Measurements from ENCODE around the gene FSTL4. TPM values are rescaled to one million over a fixed set of nuclear protein-coding genes. Genes with fewer than 3 reads are reported as not detected.

The FSTL4 gene
- total RNA-seq, 2 donors from 2014 or later: 4.5 to 10.1 TPM

GRCh38 chr5:133235696-133236426 lies 376.5 kb downstream of the FSTL4 start:
- intact Hi-C loops (cut with DNase I): no loop called here
- no peaks in the 10 kb centered on the region for H3K36me3 ChIP-seq
- no peak for TF ChIP-seq POLR2AphosphoS5 (IDR thresholded peaks at IDR 0.05)
- no peak for TF ChIP-seq POLR2A (IDR thresholded peaks at IDR 0.05)
- TF ChIP-seq CTCF (IDR thresholded peaks at IDR 0.05): no peak
- no peak overlapping the region for H3K4me3 ChIP-seq
- no peak overlapping the region for H3K27ac ChIP-seq
- H3K4me1 ChIP-seq (replicated peaks): no peaks in the 10 kb centered on the region
- 91% methylated on average over 9 of the region's 9 CpGs for WGBS
- H3K27me3 ChIP-seq (replicated peaks; ENCODE audit: insufficient read depth): no peaks in the 10 kb centered on the region
- DNase-seq (ENCODE audit: low spot score): no peak
- no peaks in the 10 kb centered on the region for H3K9me3 ChIP-seq

- Histone ChIP-seq H3K9me3 (no peaks in the 10 kb centered on the region), H3K36me3 (no peaks in the 10 kb centered on the region), H3K27me3 (replicated peaks; ENCODE audit: insufficient read depth) (no peaks in the 10 kb centered on the region), H3K4me1 (replicated peaks) (no peaks in the 10 kb centered on the region), H3K27ac (no peak overlapping the region), H3K4me3 (no peak overlapping the region)
- DNase-seq (ENCODE audit: low spot score): no peak
- TF ChIP-seq POLR2AphosphoS5 (IDR thresholded peaks at IDR 0.05) (no peak), POLR2A (IDR thresholded peaks at IDR 0.05) (no peak), CTCF (IDR thresholded peaks at IDR 0.05) (no peak)
- intact Hi-C loops (cut with DNase I): no loop called here
- 95% methylated on average over 6 of the region's 6 CpGs for WGBS
Observed at GRCh38 chr5:133234911-133235310, 377.4 kb downstream of the FSTL4 start.

- Histone ChIP-seq H3K4me3 (no peak overlapping the region), H3K27me3 (replicated peaks; ENCODE audit: insufficient read depth) (no peaks in the 10 kb centered on the region), H3K9me3 (no peaks in the 10 kb centered on the region), H3K27ac (no peak overlapping the region), H3K4me1 (replicated peaks) (no peaks in the 10 kb centered on the region), H3K36me3 (no peaks in the 10 kb centered on the region)
- no peak for DNase-seq (ENCODE audit: low spot score)
- intact Hi-C loops (cut with DNase I): no loop called here
- 84% methylated on average over 3 of the region's 3 CpGs for WGBS
- TF ChIP-seq POLR2A (IDR thresholded peaks at IDR 0.05) (no peak), CTCF (IDR thresholded peaks at IDR 0.05) (no peak), POLR2AphosphoS5 (IDR thresholded peaks at IDR 0.05) (no peak)
Observed at GRCh38 chr5:133234273-133234672, 378.1 kb downstream of the FSTL4 start.

GRCh38 chr5:133233616-133234015 lies 378.7 kb downstream of the FSTL4 start:
- H3K27me3 ChIP-seq (replicated peaks; ENCODE audit: insufficient read depth): no peaks in the 10 kb centered on the region
- 94% methylated on average over 9 of the region's 9 CpGs for WGBS
- DNase-seq (ENCODE audit: low spot score): no peak
- no peaks in the 10 kb centered on the region for H3K36me3 ChIP-seq
- no peaks in the 10 kb centered on the region for H3K9me3 ChIP-seq
- no peak overlapping the region for H3K27ac ChIP-seq
- TF ChIP-seq CTCF (IDR thresholded peaks at IDR 0.05): no peak
- TF ChIP-seq POLR2AphosphoS5 (IDR thresholded peaks at IDR 0.05): no peak
- TF ChIP-seq POLR2A (IDR thresholded peaks at IDR 0.05): no peak
- intact Hi-C loops (cut with DNase I): no loop called here
- H3K4me1 ChIP-seq (replicated peaks): no peaks in the 10 kb centered on the region
- no peak overlapping the region for H3K4me3 ChIP-seq

GRCh38 chr5:133232911-133233310 lies 379.4 kb downstream of the FSTL4 start:
- 95% methylated on average over 7 of the region's 7 CpGs for WGBS
- intact Hi-C loops (cut with DNase I): no loop called here
- Histone ChIP-seq H3K9me3 (no peaks in the 10 kb centered on the region), H3K27me3 (replicated peaks; ENCODE audit: insufficient read depth) (no peaks in the 10 kb centered on the region), H3K4me1 (replicated peaks) (no peaks in the 10 kb centered on the region), H3K4me3 (no peak overlapping the region), H3K27ac (no peak overlapping the region), H3K36me3 (no peaks in the 10 kb centered on the region)
- TF ChIP-seq POLR2A (IDR thresholded peaks at IDR 0.05): no peak
- TF ChIP-seq POLR2AphosphoS5 (IDR thresholded peaks at IDR 0.05): no peak
- TF ChIP-seq CTCF (IDR thresholded peaks at IDR 0.05): no peak
- no peak for DNase-seq (ENCODE audit: low spot score)

Measured in prostate gland (tissue), 2 donors.